ENCODE data around the gene ADAMTS4.

ADAMTS4 gene

GRCh38 chr1:161196111-161196510, 2.7 kb downstream of the ADAMTS4 start:
- DNase-seq (ENCODE audit: low read depth), result no peak

- no peak for DNase-seq (ENCODE audit: low read depth)
These were observed 3.7 kb downstream of the ADAMTS4 start for GRCh38 chr1:161195171-161195570.

GRCh38 chr1:161193561-161194235, 5.2 kb downstream of the ADAMTS4 start:
- DNase-seq (ENCODE audit: low read depth), result no peak

- peak; percentile 52 for DNase-seq (ENCODE audit: low read depth)
These were observed 6.1 kb downstream of the ADAMTS4 start for GRCh38 chr1:161192476-161193465.

- DNase-seq (ENCODE audit: low read depth), result no peak
These were observed 6.9 kb downstream of the ADAMTS4 start for GRCh38 chr1:161191971-161192370.

GRCh38 chr1:161190962-161191521, 7.8 kb downstream of the ADAMTS4 start:
- DNase-seq (ENCODE audit: low read depth), result no peak

GRCh38 chr1:161189036-161189435, 9.8 kb downstream of the ADAMTS4 start:
- DNase-seq (ENCODE audit: low read depth), result no peak

- DNase-seq (ENCODE audit: low read depth), result no peak
These were observed 10.5 kb downstream of the ADAMTS4 start for GRCh38 chr1:161188381-161188780.

- DNase-seq (ENCODE audit: low read depth), result no peak
These were observed 11.5 kb downstream of the ADAMTS4 start for GRCh38 chr1:161187311-161187710.

GRCh38 chr1:161185732-161186311, 13.0 kb downstream of the ADAMTS4 start:
- no peak for DNase-seq (ENCODE audit: low read depth)

GRCh38 chr1:161185282-161185682, 13.6 kb downstream of the ADAMTS4 start:
- DNase-seq (ENCODE audit: low read depth), result peak; percentile 67

- DNase-seq (ENCODE audit: low read depth), result peak; percentile 42
These were observed 16.6 kb downstream of the ADAMTS4 start for GRCh38 chr1:161182214-161182613.

GRCh38 chr1:161180639-161181038, 18.2 kb downstream of the ADAMTS4 start:
- DNase-seq (ENCODE audit: low read depth), result no peak

- DNase-seq (ENCODE audit: low read depth), result no peak
These were observed 19.2 kb downstream of the ADAMTS4 start for GRCh38 chr1:161179698-161180097.

- DNase-seq (ENCODE audit: low read depth), result no peak
These were observed 21.0 kb downstream of the ADAMTS4 start for GRCh38 chr1:161177936-161178244.

- peak; percentile 94 for DNase-seq (ENCODE audit: low read depth)
These were observed 21.5 kb downstream of the ADAMTS4 start, which contains the start of gene B4GALT3 for GRCh38 chr1:161177112-161177935. Gene B4GALT3, minus strand, starts transcription at chr1:161177507. Its CDS starts 1,447 bp downstream, at chr1:161176060.

GRCh38 chr1:161176468-161177111, 22.3 kb downstream of the ADAMTS4 start:
- DNase-seq (ENCODE audit: low read depth), result no peak

GRCh38 chr1:161175771-161176453, 22.9 kb downstream of the ADAMTS4 start:
- no peak for DNase-seq (ENCODE audit: low read depth)

- DNase-seq (ENCODE audit: low read depth), result no peak
These were observed 23.9 kb downstream of the ADAMTS4 start for GRCh38 chr1:161174911-161175310.

- no peak for DNase-seq (ENCODE audit: low read depth)
These were observed 25.1 kb downstream of the ADAMTS4 start for GRCh38 chr1:161173711-161174110.
